ENCODE data around the gene EMC10.
"Not testable (repeated sequence)": the region's sequence is repeated elsewhere in the genome, so short reads cannot be mapped to it uniquely, and the experiment has no call there.

DNA sequence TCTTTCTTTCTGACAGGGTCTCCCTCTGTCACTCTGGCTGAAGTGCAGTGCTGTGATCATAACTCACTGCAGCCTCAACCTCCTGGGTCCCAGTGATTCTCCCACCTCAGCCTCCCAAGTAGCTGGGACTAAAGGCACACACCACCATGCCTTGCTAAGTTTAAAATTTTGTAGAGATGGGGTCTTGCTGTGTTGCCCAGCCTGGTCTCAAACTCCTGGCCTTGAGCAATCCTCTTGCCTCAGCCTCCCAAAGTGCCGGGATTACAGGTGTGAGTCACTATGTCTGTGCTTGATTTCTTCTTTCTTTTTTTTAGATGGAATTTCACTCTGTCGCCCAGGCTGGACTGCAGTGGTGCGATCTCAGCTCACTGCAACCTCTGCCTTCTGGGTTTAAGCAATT lies 51.7 kb downstream of the EMC10 start:
- TF ChIP-seq, protein P1, sequence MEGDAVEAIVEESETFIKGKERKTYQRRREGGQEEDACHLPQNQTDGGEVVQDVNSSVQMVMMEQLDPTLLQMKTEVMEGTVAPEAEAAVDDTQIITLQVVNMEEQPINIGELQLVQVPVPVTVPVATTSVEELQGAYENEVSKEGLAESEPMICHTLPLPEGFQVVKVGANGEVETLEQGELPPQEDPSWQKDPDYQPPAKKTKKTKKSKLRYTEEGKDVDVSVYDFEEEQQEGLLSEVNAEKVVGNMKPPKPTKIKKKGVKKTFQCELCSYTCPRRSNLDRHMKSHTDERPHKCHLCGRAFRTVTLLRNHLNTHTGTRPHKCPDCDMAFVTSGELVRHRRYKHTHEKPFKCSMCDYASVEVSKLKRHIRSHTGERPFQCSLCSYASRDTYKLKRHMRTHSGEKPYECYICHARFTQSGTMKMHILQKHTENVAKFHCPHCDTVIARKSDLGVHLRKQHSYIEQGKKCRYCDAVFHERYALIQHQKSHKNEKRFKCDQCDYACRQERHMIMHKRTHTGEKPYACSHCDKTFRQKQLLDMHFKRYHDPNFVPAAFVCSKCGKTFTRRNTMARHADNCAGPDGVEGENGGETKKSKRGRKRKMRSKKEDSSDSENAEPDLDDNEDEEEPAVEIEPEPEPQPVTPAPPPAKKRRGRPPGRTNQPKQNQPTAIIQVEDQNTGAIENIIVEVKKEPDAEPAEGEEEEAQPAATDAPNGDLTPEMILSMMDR (IDR thresholded peaks at IDR 0.05) = not testable (repeated sequence)
- not testable (repeated sequence) for TF ChIP-seq POLR2A, POLR2AphosphoS5 (IDR thresholded peaks at IDR 0.05)

Measured in suprapubic skin (tissue), 4 donors.